ENCODE measurements around the gene MRPL11. TPM values are rescaled to one million over a fixed set of nuclear protein-coding genes. Genes with fewer than 3 reads are reported as not detected.

MRPL11 gene
- polyA plus RNA-seq, 1 experiment = 43.1 TPM

DNA sequence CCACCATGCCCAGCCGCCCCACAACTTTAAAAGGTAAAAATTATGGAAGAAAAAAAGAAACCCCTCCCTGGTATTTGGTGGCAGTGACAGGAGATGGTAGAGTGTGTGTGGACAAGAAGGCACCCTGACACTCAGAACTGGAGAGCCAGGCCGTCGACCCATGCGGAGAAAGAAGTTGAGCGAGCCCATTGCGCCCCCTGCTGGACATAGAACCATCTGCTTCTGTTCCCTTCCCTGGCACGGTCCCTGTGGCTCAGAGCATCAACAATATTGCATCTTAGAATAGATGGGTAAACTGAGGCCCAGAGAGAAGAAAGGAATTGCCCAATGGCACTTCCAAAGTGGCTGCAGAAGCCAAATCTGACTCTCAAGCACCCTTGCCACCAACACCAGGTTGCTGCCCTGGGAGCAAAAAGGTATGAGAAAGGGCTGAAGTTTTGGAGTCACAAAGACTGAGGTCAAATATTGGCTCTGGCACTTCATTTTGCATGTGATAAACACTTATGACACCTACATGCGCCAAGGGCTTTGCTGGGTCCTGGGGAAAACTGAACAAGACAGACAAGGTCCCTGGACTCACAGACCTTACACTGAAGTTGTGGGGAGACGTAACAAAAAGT lies 8.6 kb downstream of the MRPL11 start:
- CTCF ChIA-PET = interaction anchor here (0.6 to 2.3 kb wide), 20 partner anchors 8 to 278 kb away, joined by 3 to 26 read pairs (median 4); partner anchors contain the start of gene MRPL11
- Histone ChIP-seq H3K27ac (ENCODE audit: low read depth, low read length) (no peak overlapping the region), H3K27me3 (ENCODE audit: control insufficient read depth, insufficient read depth, low read length) (no peaks in the 10 kb centered on the region), H3K9me3 (ENCODE audit: control insufficient read depth, insufficient read depth, low read length) (no peaks in the 10 kb centered on the region), H3K4me3 (ENCODE audit: low read depth, low read length) (no peak overlapping the region)
- peak; percentile 41 for DNase-seq (ENCODE audit: low read depth, low spot score)
- POLR2A ChIA-PET = interaction anchor here (0.7 kb wide), 1 partner anchor 9 kb away, joined by 14 read pairs; no protein-coding TSS in a partner anchor
- TF ChIP-seq, protein P1, sequence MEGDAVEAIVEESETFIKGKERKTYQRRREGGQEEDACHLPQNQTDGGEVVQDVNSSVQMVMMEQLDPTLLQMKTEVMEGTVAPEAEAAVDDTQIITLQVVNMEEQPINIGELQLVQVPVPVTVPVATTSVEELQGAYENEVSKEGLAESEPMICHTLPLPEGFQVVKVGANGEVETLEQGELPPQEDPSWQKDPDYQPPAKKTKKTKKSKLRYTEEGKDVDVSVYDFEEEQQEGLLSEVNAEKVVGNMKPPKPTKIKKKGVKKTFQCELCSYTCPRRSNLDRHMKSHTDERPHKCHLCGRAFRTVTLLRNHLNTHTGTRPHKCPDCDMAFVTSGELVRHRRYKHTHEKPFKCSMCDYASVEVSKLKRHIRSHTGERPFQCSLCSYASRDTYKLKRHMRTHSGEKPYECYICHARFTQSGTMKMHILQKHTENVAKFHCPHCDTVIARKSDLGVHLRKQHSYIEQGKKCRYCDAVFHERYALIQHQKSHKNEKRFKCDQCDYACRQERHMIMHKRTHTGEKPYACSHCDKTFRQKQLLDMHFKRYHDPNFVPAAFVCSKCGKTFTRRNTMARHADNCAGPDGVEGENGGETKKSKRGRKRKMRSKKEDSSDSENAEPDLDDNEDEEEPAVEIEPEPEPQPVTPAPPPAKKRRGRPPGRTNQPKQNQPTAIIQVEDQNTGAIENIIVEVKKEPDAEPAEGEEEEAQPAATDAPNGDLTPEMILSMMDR (IDR thresholded peaks at IDR 0.05; ENCODE audit: low read depth, low read length) = peak; percentile 86

- TF ChIP-seq, protein P1 (IDR thresholded peaks at IDR 0.05; ENCODE audit: low read depth, low read length) = no peak
- H3K4me3 ChIP-seq (ENCODE audit: low read depth, low read length) = no peak overlapping the region
- ChIA-PET POLR2A (interaction anchor here (0.7 kb wide), 1 partner anchor 93 kb away, joined by 3 read pairs; the partner anchor contains the start of gene RIN1), CTCF (interaction anchor here (0.9 to 2.3 kb wide), 10 partner anchors 10 to 42 kb away, joined by 3 to 24 read pairs (median 6); partner anchors contain the start of gene MRPL11)
- no peak for DNase-seq (ENCODE audit: low read depth, low spot score)
- no peaks in the 10 kb centered on the region for H3K9me3 ChIP-seq (ENCODE audit: control insufficient read depth, insufficient read depth, low read length)
- H3K27me3 ChIP-seq (ENCODE audit: control insufficient read depth, insufficient read depth, low read length) = no peaks in the 10 kb centered on the region
- H3K27ac ChIP-seq (ENCODE audit: low read depth, low read length) = no peak overlapping the region
These were observed 9.7 kb downstream of the MRPL11 start for GRCh38 chr11:66428933-66429332.

- TF ChIP-seq, protein P1 (IDR thresholded peaks at IDR 0.05; ENCODE audit: low read depth, low read length) = no peak
- Histone ChIP-seq H3K27me3 (ENCODE audit: control insufficient read depth, insufficient read depth, low read length) (no peaks in the 10 kb centered on the region), H3K27ac (ENCODE audit: low read depth, low read length) (no peak overlapping the region), H3K9me3 (ENCODE audit: control insufficient read depth, insufficient read depth, low read length) (peaks cover 7% of the 10 kb centered on the region; the same call in 1 of the 2 replicates), H3K4me3 (ENCODE audit: low read depth, low read length) (no peak overlapping the region)
- ChIA-PET POLR2A (no interaction called here), CTCF (interaction anchor here (1.4 to 1.8 kb wide), 2 partner anchors 17 to 40 kb away, joined by 4 to 6 read pairs; no protein-coding TSS in a partner anchor)
- DNase-seq (ENCODE audit: low read depth, low spot score) = no peak
These were observed 12.3 kb downstream of the MRPL11 start for GRCh38 chr11:66426314-66426713.

DNA sequence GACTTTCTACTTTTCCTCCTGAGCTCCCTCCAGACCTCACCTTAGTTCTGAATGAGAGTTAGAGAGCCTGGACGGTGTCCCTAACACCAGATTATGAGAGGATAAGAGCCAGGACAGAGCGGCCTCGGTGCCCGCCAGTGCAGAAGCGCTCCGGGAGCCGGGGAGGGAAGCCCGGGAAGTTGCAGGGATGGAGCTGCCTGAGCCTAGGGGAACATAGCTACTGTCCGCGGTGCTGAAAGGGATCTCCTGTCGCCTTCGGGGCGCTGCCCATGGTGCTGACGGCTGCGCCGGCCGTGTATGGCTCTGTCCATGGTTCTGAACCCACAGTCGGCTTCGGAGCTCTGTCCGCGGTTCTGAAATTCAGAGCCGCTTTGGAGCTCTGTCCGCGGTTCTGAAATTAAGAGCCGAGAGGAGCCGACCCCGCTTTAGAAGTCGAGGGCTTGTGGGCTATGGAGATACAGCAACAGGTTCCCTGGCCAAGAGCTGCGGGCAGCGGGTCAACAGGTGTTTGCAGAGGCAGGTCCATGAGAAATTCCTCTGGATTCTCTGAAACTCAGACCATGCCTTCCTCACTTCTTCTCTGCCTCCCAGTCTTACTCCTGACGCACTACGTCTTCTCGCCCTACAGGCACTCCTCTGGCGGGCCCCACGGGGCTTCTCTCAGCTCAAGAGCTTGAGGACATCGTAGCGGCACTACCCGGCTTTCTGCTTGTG lies 17.0 kb downstream of the MRPL11 start:
- Histone ChIP-seq H3K4me3 (ENCODE audit: low read depth, low read length) (no peak overlapping the region), H3K9me3 (ENCODE audit: control insufficient read depth, insufficient read depth, low read length) (peaks cover 13% of the 10 kb centered on the region; the same call in 1 of the 2 replicates), H3K27me3 (ENCODE audit: control insufficient read depth, insufficient read depth, low read length) (peaks cover 18% of the 10 kb centered on the region), H3K27ac (ENCODE audit: low read depth, low read length) (no peak overlapping the region)
- ChIA-PET POLR2A (interaction anchor here (0.6 to 1.3 kb wide), 6 partner anchors 9 to 398 kb away, joined by 4 to 14 read pairs (median 6); partner anchors contain the start of genes DPP3 and MRPL11), CTCF (interaction anchor here (0.5 to 3.4 kb wide), 7 partner anchors 9 to 70 kb away, joined by 3 to 20 read pairs (median 6); no protein-coding TSS in a partner anchor)
- peak; percentile 77 for DNase-seq (ENCODE audit: low read depth, low spot score)
- TF ChIP-seq, protein P1 (IDR thresholded peaks at IDR 0.05; ENCODE audit: low read depth, low read length) = no peak

All from AG04450 (cell line).